ENCODE results near the gene WDR55. TPM values are rescaled to one million over a fixed set of nuclear protein-coding genes. Genes with fewer than 3 reads are reported as not detected.
A peak's percentile ranks its signal among the peaks of the same experiment; 100 is the strongest.

WDR55 gene
- total and polyA plus RNA-seq, 2 of the 13 experiments (the other 11 are each of a cell fraction or from before 2014, with no cell fraction given), result 17.7 to 18.2 TPM

GRCh38 chr5:140710899-140711552 lies 46.3 kb downstream of the WDR55 start (continued):
- TF ChIP-seq, protein P1, sequence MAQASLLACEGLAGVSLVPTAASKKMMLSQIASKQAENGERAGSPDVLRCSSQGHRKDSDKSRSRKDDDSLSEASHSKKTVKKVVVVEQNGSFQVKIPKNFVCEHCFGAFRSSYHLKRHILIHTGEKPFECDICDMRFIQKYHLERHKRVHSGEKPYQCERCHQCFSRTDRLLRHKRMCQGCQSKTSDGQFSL (CRISPR knock-in tag; IDR thresholded peaks at IDR 0.05), result no peak
- TF ChIP-seq CHD2 (IDR thresholded peaks at IDR 0.05; ENCODE audit: low read depth, low read length) (no peak), SALL1 (CRISPR knock-in tag; IDR thresholded peaks at IDR 0.05) (peak; percentile 59), ARID5B (CRISPR knock-in tag; IDR thresholded peaks at IDR 0.05) (peak; percentile 64; the same call in 1 of the 2 replicates), SP5 (CRISPR knock-in tag; IDR thresholded peaks at IDR 0.05; ENCODE audit: borderline replicate concordance, low read depth) (peak; percentile 33; the same call in 1 of the 2 replicates), MTERF4 (CRISPR knock-in tag; IDR thresholded peaks at IDR 0.05) (no peak), ZNF10 (CRISPR knock-in tag; IDR thresholded peaks at IDR 0.05; ENCODE audit: borderline replicate concordance, low read depth) (no peak), HDAC1 (CRISPR knock-in tag; IDR thresholded peaks at IDR 0.05) (peak; percentile 72), ZFP90 (CRISPR knock-in tag; IDR thresholded peaks at IDR 0.05; ENCODE audit: borderline replicate concordance) (peak; percentile 52; the same call in 1 of the 2 replicates), HNF1B (CRISPR knock-in tag; IDR thresholded peaks at IDR 0.05) (peak; percentile 46; the same call in 1 of the 2 replicates), ZBTB7B (CRISPR knock-in tag; IDR thresholded peaks at IDR 0.05) (0 out of 2 replicates have a peak, but pooled peaks have one; percentile 16), ZNF510 (CRISPR knock-in tag; IDR thresholded peaks at IDR 0.05; ENCODE audit: low read depth) (no peak), ZNF703 (CRISPR knock-in tag; IDR thresholded peaks at IDR 0.05; ENCODE audit: borderline replicate concordance) (no peak), ZNF816 (CRISPR knock-in tag; IDR thresholded peaks at IDR 0.05; ENCODE audit: borderline replicate concordance) (no peak)
- TF ChIP-seq, protein P2, sequence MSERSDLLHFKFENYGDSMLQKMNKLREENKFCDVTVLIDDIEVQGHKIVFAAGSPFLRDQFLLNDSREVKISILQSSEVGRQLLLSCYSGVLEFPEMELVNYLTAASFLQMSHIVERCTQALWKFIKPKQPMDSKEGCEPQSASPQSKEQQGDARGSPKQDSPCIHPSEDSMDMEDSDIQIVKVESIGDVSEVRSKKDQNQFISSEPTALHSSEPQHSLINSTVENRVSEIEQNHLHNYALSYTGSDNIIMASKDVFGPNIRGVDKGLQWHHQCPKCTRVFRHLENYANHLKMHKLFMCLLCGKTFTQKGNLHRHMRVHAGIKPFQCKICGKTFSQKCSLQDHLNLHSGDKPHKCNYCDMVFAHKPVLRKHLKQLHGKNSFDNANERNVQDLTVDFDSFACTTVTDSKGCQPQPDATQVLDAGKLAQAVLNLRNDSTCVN (CRISPR knock-in tag; IDR thresholded peaks at IDR 0.05; ENCODE audit: borderline replicate concordance), result 0 out of 2 replicates have a peak, but pooled peaks have one; percentile 26
- TF ChIP-seq, protein P3, sequence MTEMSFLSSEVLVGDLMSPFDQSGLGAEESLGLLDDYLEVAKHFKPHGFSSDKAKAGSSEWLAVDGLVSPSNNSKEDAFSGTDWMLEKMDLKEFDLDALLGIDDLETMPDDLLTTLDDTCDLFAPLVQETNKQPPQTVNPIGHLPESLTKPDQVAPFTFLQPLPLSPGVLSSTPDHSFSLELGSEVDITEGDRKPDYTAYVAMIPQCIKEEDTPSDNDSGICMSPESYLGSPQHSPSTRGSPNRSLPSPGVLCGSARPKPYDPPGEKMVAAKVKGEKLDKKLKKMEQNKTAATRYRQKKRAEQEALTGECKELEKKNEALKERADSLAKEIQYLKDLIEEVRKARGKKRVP (CRISPR knock-in tag; IDR thresholded peaks at IDR 0.05), result 0 out of 4 replicates have a peak, but pooled peaks of 1 of the 2 experiments have one; percentile 27
- TF ChIP-seq, protein P4, sequence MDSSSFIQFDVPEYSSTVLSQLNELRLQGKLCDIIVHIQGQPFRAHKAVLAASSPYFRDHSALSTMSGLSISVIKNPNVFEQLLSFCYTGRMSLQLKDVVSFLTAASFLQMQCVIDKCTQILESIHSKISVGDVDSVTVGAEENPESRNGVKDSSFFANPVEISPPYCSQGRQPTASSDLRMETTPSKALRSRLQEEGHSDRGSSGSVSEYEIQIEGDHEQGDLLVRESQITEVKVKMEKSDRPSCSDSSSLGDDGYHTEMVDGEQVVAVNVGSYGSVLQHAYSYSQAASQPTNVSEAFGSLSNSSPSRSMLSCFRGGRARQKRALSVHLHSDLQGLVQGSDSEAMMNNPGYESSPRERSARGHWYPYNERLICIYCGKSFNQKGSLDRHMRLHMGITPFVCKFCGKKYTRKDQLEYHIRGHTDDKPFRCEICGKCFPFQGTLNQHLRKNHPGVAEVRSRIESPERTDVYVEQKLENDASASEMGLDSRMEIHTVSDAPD (CRISPR knock-in tag; IDR thresholded peaks at IDR 0.05), result no peak; the same call in 1 of the 2 replicates

All from HepG2 (cell line).